HG03571 (cell line): ENCODE data around the gene GPRIN1.
"Not testable (repeated sequence)": the region's sequence is repeated elsewhere in the genome, so short reads cannot be mapped to it uniquely, and the experiment has no call there.

Source experiments
- ATAC-seq: cut with Tn5 transposase; IDR thresholded peaks from one replicate; pipeline ENCODE4 v1.9.1; 2021; ENCODE audit not compliant: unreplicated experiment

Gene GPRIN1

GRCh38 chr5:176575488-176576422, 34.2 kb downstream of the GPRIN1 start:
- ATAC-seq: no peak

GRCh38 chr5:176575066-176575465, 34.9 kb downstream of the GPRIN1 start:
- ATAC-seq: no peak

- ATAC-seq: no peak
These were observed 35.7 kb downstream of the GPRIN1 start for GRCh38 chr5:176574297-176574591.

GRCh38 chr5:176573564-176574296, 36.2 kb downstream of the GPRIN1 start:
- ATAC-seq: no peak

- ATAC-seq: no peak
These were observed 39.9 kb downstream of the GPRIN1 start for GRCh38 chr5:176570044-176570443.

GRCh38 chr5:176568657-176569056, 41.3 kb downstream of the GPRIN1 start:
- no peak for ATAC-seq

GRCh38 chr5:176565760-176566288, 44.1 kb downstream of the GPRIN1 start:
- ATAC-seq: no peak

GRCh38 chr5:176564002-176564401, 46.0 kb downstream of the GPRIN1 start:
- ATAC-seq: no peak

- ATAC-seq: no peak
These were observed 47.8 kb downstream of the GPRIN1 start for GRCh38 chr5:176562189-176562588.

- no peak for ATAC-seq
These were observed 48.7 kb downstream of the GPRIN1 start for GRCh38 chr5:176561259-176561658.

- no peak for ATAC-seq
These were observed 49.6 kb downstream of the GPRIN1 start for GRCh38 chr5:176560364-176560763.

- ATAC-seq: no peak
These were observed 50.3 kb downstream of the GPRIN1 start for GRCh38 chr5:176559683-176560082.

- no peak for ATAC-seq
These were observed 52.1 kb downstream of the GPRIN1 start for GRCh38 chr5:176557846-176558245.

- ATAC-seq: no peak
These were observed 56.5 kb downstream of the GPRIN1 start for GRCh38 chr5:176553260-176554085.

- ATAC-seq: no peak
These were observed 57.6 kb downstream of the GPRIN1 start for GRCh38 chr5:176552332-176552869.

- not testable (repeated sequence) for ATAC-seq
These were observed 59.0 kb downstream of the GPRIN1 start for GRCh38 chr5:176550937-176551336.

- ATAC-seq: no peak
These were observed 59.6 kb downstream of the GPRIN1 start for GRCh38 chr5:176550275-176550831.

GRCh38 chr5:176549871-176550270, 60.1 kb downstream of the GPRIN1 start:
- no peak for ATAC-seq

GRCh38 chr5:176548967-176549444, 61.0 kb downstream of the GPRIN1 start, which contains the start of gene CDHR2:
Gene CDHR2, plus strand, starts transcription at chr5:176549342. Its CDS starts 16,011 bp downstream, at chr5:176565353.
- no peak for ATAC-seq

GRCh38 chr5:176547802-176548201, 62.2 kb downstream of the GPRIN1 start:
- ATAC-seq: no peak
